Lower leg skin (tissue), 3 donors: Measurements from ENCODE around the gene GLI1.

Experiments
- CTCF ChIP-seq, 3 donors: fragments of 450-650 bp; IDR thresholded peaks; one replicate each; pipeline ENCODE4 v1.5.1; 2016; ENCODE audit warnings: antibody characterized with exemption in 3 of 3, mild to moderate bottlenecking in 3 of 3, moderate library complexity in 2 of 3
- POLR2A ChIP-seq, 2 donors: fragments of 450-650 bp; IDR thresholded peaks; one replicate each; pipeline ENCODE4 v1.6.1; 2016 to 2017; ENCODE audit warnings: antibody characterized with exemption in 2 of 2, mild to moderate bottlenecking in 1 of 2, moderate library complexity in 1 of 2

DNA sequence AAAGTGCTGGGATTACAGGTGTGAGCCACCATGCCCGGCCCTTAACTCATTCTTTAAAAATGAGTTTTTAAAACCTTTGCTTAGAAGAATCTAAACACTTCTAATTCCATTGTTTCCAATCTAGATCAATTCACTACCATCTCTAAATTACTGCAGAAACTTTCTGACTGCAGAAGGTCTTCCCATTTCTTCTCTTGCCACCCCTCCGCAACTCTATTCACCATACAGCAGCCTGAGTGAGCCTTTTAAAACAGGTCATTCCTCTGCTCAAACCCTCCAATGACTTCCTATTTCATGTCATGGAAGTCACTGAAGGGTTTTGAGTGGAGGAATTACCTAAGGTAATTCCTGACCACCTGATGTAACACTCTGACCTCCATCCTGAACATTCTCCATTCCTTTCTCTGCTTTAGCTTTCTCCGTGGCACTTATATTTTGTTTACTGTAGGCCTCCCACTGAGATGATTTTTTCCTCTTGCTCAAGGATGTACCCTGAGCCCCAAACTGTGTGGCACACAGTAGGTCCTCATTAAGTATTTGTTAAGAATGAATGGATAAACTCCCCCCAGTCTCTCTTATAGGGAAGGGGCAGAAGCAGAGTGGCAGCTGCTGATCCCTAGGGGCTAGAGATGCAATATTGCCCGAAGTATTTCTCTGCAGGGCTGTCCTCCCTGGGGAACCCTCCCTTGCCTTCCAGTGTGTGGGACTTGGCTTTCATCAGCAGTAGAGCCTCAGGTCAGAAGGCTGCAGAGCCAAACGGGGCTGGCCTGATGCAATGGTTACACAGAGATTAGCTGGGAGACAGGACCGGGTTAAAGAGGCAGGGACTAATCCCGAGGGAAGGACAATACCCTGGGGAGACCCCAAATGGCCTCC lies 59.6 kb downstream of the GLI1 start:
- no peak for TF ChIP-seq CTCF (IDR thresholded peaks at IDR 0.05)
- TF ChIP-seq POLR2A (IDR thresholded peaks at IDR 0.05) = no peak
